ENCODE data around the gene ZBTB45.

ZBTB45 gene

GRCh38 chr19:58520257-58520599 lies 618 bp upstream of the ZBTB45 start:
- no peak for DNase-seq (ENCODE audit: low read depth, low spot score)
- TF ChIP-seq CTCF (IDR thresholded peaks at IDR 0.05; ENCODE audit: low read depth, low read length): no peak
- in situ Hi-C loops (cut with HindIII; ENCODE audit: low sequenced_read_pairs): no loop called here
- H3K4me3 ChIP-seq (ENCODE audit: low read depth, low read length): peak overlapping the region; percentile 81

- peak; percentile 77 for DNase-seq (ENCODE audit: low read depth, low spot score)
- peak overlapping the region; percentile 81 for H3K4me3 ChIP-seq (ENCODE audit: low read depth, low read length)
- peak; percentile 90 for TF ChIP-seq CTCF (IDR thresholded peaks at IDR 0.05; ENCODE audit: low read depth, low read length)
- in situ Hi-C loops (cut with HindIII; ENCODE audit: low sequenced_read_pairs): no loop called here
Measured at GRCh38 chr19:58519087-58519354, 589 bp downstream of the ZBTB45 start.

GRCh38 chr19:58518256-58519086 lies 1.1 kb downstream of the ZBTB45 start:
- peak overlapping the region; percentile 81 for H3K4me3 ChIP-seq (ENCODE audit: low read depth, low read length)
- no peak for TF ChIP-seq CTCF (IDR thresholded peaks at IDR 0.05; ENCODE audit: low read depth, low read length)
- in situ Hi-C loops (cut with HindIII; ENCODE audit: low sequenced_read_pairs): no loop called here
- no peak for DNase-seq (ENCODE audit: low read depth, low spot score)

- peak; percentile 0 for TF ChIP-seq CTCF (IDR thresholded peaks at IDR 0.05; ENCODE audit: low read depth, low read length)
- in situ Hi-C loops (cut with HindIII; ENCODE audit: low sequenced_read_pairs): no loop called here
- H3K4me3 ChIP-seq (ENCODE audit: low read depth, low read length): no peak overlapping the region
- DNase-seq (ENCODE audit: low read depth, low spot score): no peak
Measured at GRCh38 chr19:58516964-58517833, 2.4 kb downstream of the ZBTB45 start.

- no peak for TF ChIP-seq CTCF (IDR thresholded peaks at IDR 0.05; ENCODE audit: low read depth, low read length)
- H3K4me3 ChIP-seq (ENCODE audit: low read depth, low read length): no peak overlapping the region
- in situ Hi-C loops (cut with HindIII; ENCODE audit: low sequenced_read_pairs): no loop called here
- no peak for DNase-seq (ENCODE audit: low read depth, low spot score)
Measured at GRCh38 chr19:58516246-58516836, 3.3 kb downstream of the ZBTB45 start.

GRCh38 chr19:58515259-58515658 lies 4.4 kb downstream of the ZBTB45 start:
- TF ChIP-seq CTCF (IDR thresholded peaks at IDR 0.05; ENCODE audit: low read depth, low read length): no peak
- no peak overlapping the region for H3K4me3 ChIP-seq (ENCODE audit: low read depth, low read length)
- no peak for DNase-seq (ENCODE audit: low read depth, low spot score)
- in situ Hi-C loops (cut with HindIII; ENCODE audit: low sequenced_read_pairs): no loop called here

All from astrocyte of the spinal cord (primary cell).